IMR-90 (cell line): Measurements from ENCODE around the gene CAV2. TPM values are rescaled to one million over a fixed set of nuclear protein-coding genes. Genes with fewer than 3 reads are reported as not detected.

ENCODE experiments used
- ATAC-seq: fragments of 200-7000 bp; cut with Tn5 transposase; 2 replicates; pipeline ENCODE4 v1.9.1; 2020; ENCODE audit warnings: low read depth, mild to moderate bottlenecking, moderate library complexity
- BruUV-seq: library from RNA; stranded (reverse); fragments of 400-500 nt; replicated peaks from 2 replicates; lab custom pipeline; 2021; lab: Mats Ljungman, UMichigan
- CTCF ChIA-PET: fragments of 300-600 bp; formaldehyde crosslinking; extraction: SDS; loops from one replicate; lab custom pipeline; 2021; ENCODE audit warnings: antibody characterized with exemption; lab: Yijun Ruan, JAX
- POLR2A ChIA-PET: fragments of 300-600 bp; sonication (Branson Sonifier 250); formaldehyde crosslinking; loops from one replicate; lab custom pipeline; 2022; ENCODE audit warnings: antibody characterized with exemption; ENCODE audit not compliant: unreplicated experiment; lab: Charles Lee
- DNase-seq: peaks from one replicate; pipeline ENCODE4 v3.0.0; 2013
- H2AFZ ChIP-seq: replicated peaks from 2 replicates; pipeline ENCODE3; 2013; ENCODE audit warnings: low read length, mild to moderate bottlenecking; ENCODE audit not compliant: poor library complexity
- H2AK5ac ChIP-seq: 2 replicates; pipeline ENCODE4 v1.6.1; 2013; ENCODE audit warnings: low read depth, low read length, inconsistent platforms
- H2AK9ac ChIP-seq: replicated peaks from 2 replicates; pipeline ENCODE3; 2013; ENCODE audit warnings: mild to moderate bottlenecking, low read depth, low read length, moderate library complexity; ENCODE audit not compliant: poor library complexity
- H2BK120ac ChIP-seq: 2 replicates; pipeline ENCODE4 v1.6.1; 2013; ENCODE audit warnings: low read depth, low read length, inconsistent platforms
- H2BK15ac ChIP-seq: 3 replicates; pipeline ENCODE4 v1.6.1; 2013; ENCODE audit warnings: low read depth, low read length, inconsistent platforms
- H2BK20ac ChIP-seq: 2 replicates; pipeline ENCODE4 v1.6.1; 2013; ENCODE audit warnings: low read depth, mild to moderate bottlenecking, inconsistent platforms, low read length, moderate library complexity
- H2BK5ac ChIP-seq: 2 replicates; pipeline ENCODE4 v1.6.1; 2013; ENCODE audit warnings: mild to moderate bottlenecking, low read depth, low read length, inconsistent platforms; ENCODE audit not compliant: poor library complexity, severe bottlenecking
- H3K14ac ChIP-seq: replicated peaks from 2 replicates; pipeline ENCODE4 v1.6.1; 2013; ENCODE audit warnings: low read depth, low read length, inconsistent platforms
- H3K18ac ChIP-seq: 2 replicates; pipeline ENCODE4 v1.6.1; 2013; ENCODE audit warnings: low read depth, low read length, control low read depth
- H3K23ac ChIP-seq: 2 replicates; pipeline ENCODE4 v1.6.1; 2013; ENCODE audit warnings: low read depth, low read length, inconsistent platforms
- H3K27ac ChIP-seq: 2 replicates; pipeline ENCODE4 v1.5.1; 2013; ENCODE audit warnings: mild to moderate bottlenecking, control low read depth, low read length; ENCODE audit not compliant: insufficient read depth
- H3K27me3 ChIP-seq: 2 replicates; pipeline ENCODE4 v1.6.1; 2013; ENCODE audit warnings: low read length; ENCODE audit not compliant: control insufficient read depth, insufficient read depth
- H3K36me3 ChIP-seq: 2 replicates; pipeline ENCODE4 v1.6.1; 2013; ENCODE audit warnings: low read length, mixed read lengths; ENCODE audit not compliant: control insufficient read depth, insufficient read depth
- H3K4ac ChIP-seq: 2 replicates; pipeline ENCODE4 v1.6.1; 2013; ENCODE audit warnings: low read depth, low read length, inconsistent platforms
- H3K4me1 ChIP-seq: 2 replicates; pipeline ENCODE4 v1.6.1; 2013; ENCODE audit warnings: low read length, mixed read lengths; ENCODE audit not compliant: control insufficient read depth, insufficient read depth
- H3K4me2 ChIP-seq: 2 replicates; pipeline ENCODE4 v1.6.1; 2013; ENCODE audit warnings: low read depth, mild to moderate bottlenecking, control low read depth, low read length, moderate library complexity
- H3K4me3 ChIP-seq: 2 replicates; pipeline ENCODE4 v1.5.1; 2013; ENCODE audit warnings: low read depth, mild to moderate bottlenecking, control low read depth, low read length, moderate library complexity; ENCODE audit not compliant: insufficient read depth
- H3K56ac ChIP-seq: 2 replicates; pipeline ENCODE4 v1.6.1; 2013; ENCODE audit warnings: low read length, inconsistent platforms; ENCODE audit not compliant: insufficient read depth; ENCODE audit errors: extremely low read depth
- H3K79me1 ChIP-seq, 2 experiments: 2 replicates each; pipeline ENCODE4 v1.6.1; 2013; ENCODE audit warnings: low read length in 2 of 2, inconsistent platforms in 1 of 2, low read depth in 1 of 2
- H3K9ac ChIP-seq: 2 replicates; pipeline ENCODE4 v1.6.1; 2013; ENCODE audit warnings: low read depth, low read length, control low read depth
- H3K9me1 ChIP-seq: 2 replicates; pipeline ENCODE4 v1.6.1; 2013; ENCODE audit warnings: low read length, inconsistent platforms; ENCODE audit not compliant: insufficient read depth
- H3K9me3 ChIP-seq: 2 replicates; pipeline ENCODE4 v1.6.1; 2013; ENCODE audit warnings: low read length; ENCODE audit not compliant: control insufficient read depth, insufficient read depth
- H4K20me1 ChIP-seq: 2 replicates; pipeline ENCODE4 v1.6.1; 2013; ENCODE audit warnings: low read length, inconsistent platforms; ENCODE audit not compliant: insufficient read depth
- H4K5ac ChIP-seq: 2 replicates; pipeline ENCODE4 v1.6.1; 2013; ENCODE audit warnings: mild to moderate bottlenecking, low read depth, low read length, control low read depth
- H4K8ac ChIP-seq, 2 experiments: 2 replicates each; pipeline ENCODE4 v1.6.1; 2013; ENCODE audit warnings: low read depth in 2 of 2, low read length in 2 of 2, control low read depth in 1 of 2, inconsistent platforms in 1 of 2
- H4K91ac ChIP-seq: 2 replicates; pipeline ENCODE4 v1.6.1; 2013; ENCODE audit warnings: low read depth, low read length, inconsistent platforms; ENCODE audit not compliant: insufficient read depth
- BHLHE40 ChIP-seq: fragments of 150-350 bp; IDR thresholded peaks from 2 replicates; pipeline ENCODE4 v1.6.1; 2016; ENCODE audit warnings: mild to moderate bottlenecking, low read depth, low read length
- CEBPB ChIP-seq: IDR thresholded peaks from 2 replicates; pipeline ENCODE4 v1.6.1; 2012; ENCODE audit warnings: low read depth, low read length, improper control_type of control experiment
- CHD1 ChIP-seq: IDR thresholded peaks from 2 replicates; pipeline ENCODE4 v1.6.1; 2012; ENCODE audit warnings: low read depth, low read length, improper control_type of control experiment
- ELK1 ChIP-seq: fragments of 150-350 bp; IDR thresholded peaks from 2 replicates; pipeline ENCODE4 v1.6.1; 2016; ENCODE audit warnings: low read depth, mild to moderate bottlenecking, low read length, moderate library complexity, borderline replicate concordance
- FOS ChIP-seq: fragments of 150-350 bp; IDR thresholded peaks from 2 replicates; pipeline ENCODE4 v1.6.1; 2016; ENCODE audit warnings: low read depth, low read length
- MAFK ChIP-seq: IDR thresholded peaks from 2 replicates; pipeline ENCODE4 v1.6.1; 2012; ENCODE audit warnings: low read depth, low read length, improper control_type of control experiment
- MAZ ChIP-seq: IDR thresholded peaks from 2 replicates; pipeline ENCODE4 v1.6.1; 2012; ENCODE audit warnings: low read depth, mild to moderate bottlenecking, low read length, improper control_type of control experiment, moderate library complexity, borderline replicate concordance
- MXI1 ChIP-seq: IDR thresholded peaks from 2 replicates; pipeline ENCODE4 v1.6.1; 2012; ENCODE audit warnings: low read depth, mild to moderate bottlenecking, low read length, moderate library complexity, borderline replicate concordance
- NFE2L2 ChIP-seq: fragments of 150-350 bp; IDR thresholded peaks from 2 replicates; pipeline ENCODE4 v1.6.1; 2016; ENCODE audit warnings: low read depth, mild to moderate bottlenecking, low read length
- POLR2A ChIP-seq: IDR thresholded peaks from 2 replicates; pipeline ENCODE4 v1.6.1; 2012; ENCODE audit warnings: mild to moderate bottlenecking, low read depth, low read length
- RAD21 ChIP-seq: IDR thresholded peaks from 2 replicates; pipeline ENCODE4 v1.6.1; 2012; ENCODE audit warnings: low read length, improper control_type of control experiment
- RCOR1 ChIP-seq: IDR thresholded peaks from 2 replicates; pipeline ENCODE4 v1.6.1; 2012; ENCODE audit warnings: mild to moderate bottlenecking, low read length, improper control_type of control experiment; ENCODE audit not compliant: insufficient replicate concordance
- RFX5 ChIP-seq: IDR thresholded peaks from 2 replicates; pipeline ENCODE4 v1.8.0; 2012; ENCODE audit warnings: low read depth, mild to moderate bottlenecking, low read length, moderate library complexity
- SMC3 ChIP-seq: fragments of 150-350 bp; IDR thresholded peaks from 2 replicates; pipeline ENCODE4 v1.6.1; 2016; ENCODE audit warnings: low read depth, mild to moderate bottlenecking, antibody characterized with exemption, low read length, moderate library complexity
- USF2 ChIP-seq: fragments of 150-350 bp; IDR thresholded peaks from 2 replicates; pipeline ENCODE4 v1.6.1; 2017; ENCODE audit warnings: mild to moderate bottlenecking, antibody characterized with exemption, low read length, low read depth
- WGBS, 2 experiments: methylation state at CpG; one replicate each; pipeline versions ENCODE4 v1.1.5 to v1.1.7; 2013; ENCODE audit warnings: missing lambda C conversion rate in 2 of 2; ENCODE audit not compliant: insufficient read length in 1 of 2; ENCODE audit errors: extremely low coverage in 2 of 2; 5-methylcytosine and 5-hydroxymethylcytosine counted together
- dilution Hi-C: fragments of 300-500 bp; cut with HindIII; formaldehyde crosslinking; loops from one replicate; pipeline ENCODE4 v1.14.3; 2018; ENCODE audit warnings: low sequenced_read_pairs; ENCODE audit not compliant: unreplicated experiment
- in situ Hi-C: fragments of 300-500 bp; cut with MboI; formaldehyde crosslinking; loops from 3 replicates; pipeline ENCODE4 v1.14.3; 2019; ENCODE audit warnings: low sequenced_read_pairs, inconsistent platforms, mixed read lengths
- intact Hi-C: fragments of 100-400 bp; cut with micrococcal nuclease; formaldehyde crosslinking; loops from 2 replicates; pipeline ENCODE4 v1.10.0; 2022
- polyA plus RNA-seq, 3 experiments: library from polyadenylated mRNA; depleted of rRNA; stranded (reverse); fragments of >200 nt; gene quantifications; 2 replicates each; pipeline ENCODE4 v1.2.3, GENCODE V29; 2012; ENCODE audit warnings: low replicate concordance in 1 of 3
- total RNA-seq: library from RNA; depleted of rRNA; stranded (reverse); fragments of >200 nt; gene quantifications from 2 replicates; pipeline ENCODE4 v1.2.3, GENCODE V29; 2012

CAV2 gene
- total and polyA plus RNA-seq, 2 of the 4 experiments (the other 2 are of a cell fraction) = 199 to 265 TPM

- H4K8ac ChIP-seq = peak within 1 kb of the TSS; percentile 71 to 95
- peak within 1 kb of the TSS; percentile 97 for H3K56ac ChIP-seq
- in situ Hi-C loops = loop anchor here (5.0 to 10.0 kb wide), 2 partner anchors 262 to 350 kb away; no protein-coding TSS in a partner anchor
- peak within 1 kb of the TSS; percentile 99 for H3K14ac ChIP-seq
- H3K18ac ChIP-seq = peak within 1 kb of the TSS; percentile 97
- peak within 1 kb of the TSS; percentile 99 for H2BK5ac ChIP-seq
- 0% methylated on average over 9 of the region's 42 CpGs; no CpG with 5 or more reads in 1 of the 2 experiments for WGBS, 2 experiments
- H3K23ac ChIP-seq = peak within 1 kb of the TSS; percentile 99
- H3K27ac ChIP-seq = peak within 1 kb of the TSS; percentile 95
- dilution Hi-C loops = loop anchor here (25.0 kb wide), 1 partner anchor 262 kb away; no protein-coding TSS in a partner anchor
- BruUV-seq = no TSS peak
- peak within 1 kb of the TSS; percentile 96 for H2AK5ac ChIP-seq
- peak within 1 kb of the TSS; percentile 95 for H2BK120ac ChIP-seq
- peak within 1 kb of the TSS; percentile 95 for H2BK20ac ChIP-seq
- H3K9me1 ChIP-seq = peaks cover 7% of the 10 kb centered on the region; the same call in 1 of the 2 replicates
- peak within 1 kb of the TSS; percentile 98 for H4K91ac ChIP-seq
- intact Hi-C loops = loop anchor here (1.0 to 5.0 kb wide), 6 partner anchors 52 to 387 kb away; no protein-coding TSS in a partner anchor
- H2AFZ ChIP-seq = peak within 1 kb of the TSS; percentile 86
- H3K27me3 ChIP-seq = no peaks in the 10 kb centered on the region
- ATAC-seq (peak; percentile 66), DNase-seq (peak; percentile 92)
- H2AK9ac ChIP-seq = peak within 1 kb of the TSS; percentile 100
- no peaks in the 10 kb centered on the region for H3K9me3 ChIP-seq
- peaks cover 0 to 23% of the 10 kb centered on the region in 2 experiments; a peak in 2 of 4 replicates for H3K79me1 ChIP-seq
- H2BK15ac ChIP-seq = peak within 1 kb of the TSS; percentile 91
- peak within 1 kb of the TSS; percentile 89 for H4K5ac ChIP-seq
- H3K9ac ChIP-seq = peak within 1 kb of the TSS; percentile 98
- POLR2A ChIA-PET = interaction anchor here (0.7 kb wide), 1 partner anchor 25 kb away, joined by 3 read pairs; no protein-coding TSS in a partner anchor
- H3K4ac ChIP-seq = peak within 1 kb of the TSS; percentile 97
- CTCF ChIA-PET = interaction anchor here (0.7 kb wide), 1 partner anchor 875 kb away, joined by 4 read pairs; no protein-coding TSS in a partner anchor
- peaks cover 8% of the 10 kb centered on the region for H3K4me1 ChIP-seq
- peak within 1 kb of the TSS; percentile 94 for H3K4me2 ChIP-seq
- peaks cover 10% of the 10 kb centered on the region for H3K36me3 ChIP-seq
- peak within 1 kb of the TSS; percentile 72 for H3K4me3 ChIP-seq
- H4K20me1 ChIP-seq = no peaks in the 10 kb centered on the region; the same call in none of the 2 replicates
- TF ChIP-seq BHLHE40 (0 out of 2 replicates have a peak, but pooled peaks have one; percentile 10), MAZ (peak; percentile 71), RFX5 (no peak), RAD21 (peak; percentile 51), POLR2A (peak; percentile 68; the same call in 1 of the 2 replicates), FOS (peak; percentile 36; the same call in 1 of the 2 replicates), RCOR1 (no peak), CEBPB (peak; percentile 51), NFE2L2 (no peak), MXI1 (no peak), USF2 (no peak), ELK1 (no peak), MAFK (no peak), CHD1 (no peak), SMC3 (peak; percentile 44)
Observed at GRCh38 chr7:116524609-116525297, 25.2 kb downstream of the CAV2 start, which contains the start of gene CAV1. CAV1 (plus strand) TSS chr7:116525036; CDS start chr7:116525063, 27 bp downstream.
